ENCODE results near the gene CACNA2D2. TPM values are rescaled to one million over a fixed set of nuclear protein-coding genes. Genes with fewer than 3 reads are reported as not detected.

The CACNA2D2 gene
- total RNA-seq, 1 experiment from 2014 or later = 27.7 TPM

DNA sequence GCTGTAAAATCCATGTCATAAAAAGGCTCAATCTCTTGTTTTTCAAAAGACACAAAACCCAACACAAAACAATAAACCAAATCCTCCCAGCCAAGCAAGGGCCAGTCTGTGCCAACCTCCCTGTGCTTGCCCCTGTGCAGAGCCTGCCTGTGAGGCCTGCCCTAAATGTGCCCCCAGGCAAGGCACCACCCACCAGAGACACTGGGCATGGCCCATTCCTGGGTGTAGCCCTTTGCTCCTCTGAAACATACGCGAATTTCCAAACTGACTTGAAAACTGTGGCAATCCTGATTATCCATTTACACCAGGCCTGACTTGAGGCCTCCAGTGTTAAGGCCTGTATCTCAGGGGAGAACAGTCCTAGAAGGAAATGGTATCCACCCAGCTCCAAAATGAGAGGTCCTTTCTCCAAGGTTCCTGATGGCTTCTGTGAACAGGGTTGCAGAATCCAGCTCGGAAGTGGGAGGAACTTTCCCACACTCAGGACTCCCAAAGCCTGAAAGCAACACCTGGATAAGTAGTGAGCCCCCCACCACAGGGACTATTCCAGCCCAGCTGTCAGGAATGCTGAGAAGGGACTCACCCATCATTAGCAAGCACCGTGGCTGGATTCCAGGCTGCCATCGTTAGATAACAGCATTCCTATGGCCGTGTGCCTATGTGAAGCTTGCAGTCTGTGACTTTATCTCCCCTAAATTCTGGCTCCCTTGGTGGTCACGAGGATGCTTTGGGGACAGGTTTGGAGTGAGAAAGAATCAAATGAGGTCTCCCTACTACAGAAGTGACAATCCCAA lies 61.8 kb downstream of the CACNA2D2 start:
- H2AK5ac ChIP-seq (ENCODE audit: insufficient read length, low read length) = no peak overlapping the region
- H3K27ac ChIP-seq (ENCODE audit: insufficient read length, low read depth, low read length) = no peak overlapping the region
- no peaks in the 10 kb centered on the region for H3K4me1 ChIP-seq (ENCODE audit: insufficient read depth, low read length)
- no peak overlapping the region for H2AFZ ChIP-seq (ENCODE audit: low read length)
- H2BK20ac ChIP-seq (ENCODE audit: low read depth, low read length, poor library complexity, severe bottlenecking) = no peak overlapping the region
- no peak overlapping the region for H3K14ac ChIP-seq (ENCODE audit: insufficient read depth, low read length)
- H4K8ac ChIP-seq (replicated peaks; ENCODE audit: insufficient read length, low read depth, low read length) = no peak overlapping the region
- H3K27ac Mint-ChIP-seq = peak overlapping the region in 1 of 3 experiments; percentile 19; a peak in 1 of 7 replicates
- H3K4ac ChIP-seq (ENCODE audit: low read depth, low read length) = no peak overlapping the region
- no peak overlapping the region for H4K91ac ChIP-seq (ENCODE audit: insufficient read length, low read depth, low read length)
- no peak overlapping the region for H2BK12ac ChIP-seq (ENCODE audit: insufficient read length, low read depth, low read length)
- DNase-seq = no peak
- no peak overlapping the region for H2BK15ac ChIP-seq (ENCODE audit: low read depth, low read length)
- H3T11ph ChIP-seq (ENCODE audit: low read length) = no peak overlapping the region
- no peaks in the 10 kb centered on the region for H3K36me3 Mint-ChIP-seq (ENCODE audit: insufficient read depth in 1 of 3, low read depth in 3 of 3)
- H3K4me2 ChIP-seq (ENCODE audit: insufficient read depth, insufficient read length, low read length) = no peak overlapping the region
- no peak overlapping the region for H3K18ac ChIP-seq (ENCODE audit: insufficient read length, low read depth, low read length)
- H3K9me3 Mint-ChIP-seq = no peaks in the 10 kb centered on the region
- no peaks in the 10 kb centered on the region for H3K23me2 ChIP-seq (ENCODE audit: insufficient read length, low read depth, low read length, poor library complexity, severe bottlenecking)
- no peak overlapping the region; a peak in 1 of 5 replicates for H3K4me3 Mint-ChIP-seq
- TF ChIP-seq, protein P1, sequence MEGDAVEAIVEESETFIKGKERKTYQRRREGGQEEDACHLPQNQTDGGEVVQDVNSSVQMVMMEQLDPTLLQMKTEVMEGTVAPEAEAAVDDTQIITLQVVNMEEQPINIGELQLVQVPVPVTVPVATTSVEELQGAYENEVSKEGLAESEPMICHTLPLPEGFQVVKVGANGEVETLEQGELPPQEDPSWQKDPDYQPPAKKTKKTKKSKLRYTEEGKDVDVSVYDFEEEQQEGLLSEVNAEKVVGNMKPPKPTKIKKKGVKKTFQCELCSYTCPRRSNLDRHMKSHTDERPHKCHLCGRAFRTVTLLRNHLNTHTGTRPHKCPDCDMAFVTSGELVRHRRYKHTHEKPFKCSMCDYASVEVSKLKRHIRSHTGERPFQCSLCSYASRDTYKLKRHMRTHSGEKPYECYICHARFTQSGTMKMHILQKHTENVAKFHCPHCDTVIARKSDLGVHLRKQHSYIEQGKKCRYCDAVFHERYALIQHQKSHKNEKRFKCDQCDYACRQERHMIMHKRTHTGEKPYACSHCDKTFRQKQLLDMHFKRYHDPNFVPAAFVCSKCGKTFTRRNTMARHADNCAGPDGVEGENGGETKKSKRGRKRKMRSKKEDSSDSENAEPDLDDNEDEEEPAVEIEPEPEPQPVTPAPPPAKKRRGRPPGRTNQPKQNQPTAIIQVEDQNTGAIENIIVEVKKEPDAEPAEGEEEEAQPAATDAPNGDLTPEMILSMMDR (conservative IDR thresholded peaks at IDR 0.05) = no peak
- H3K4me1 Mint-ChIP-seq = peaks cover 11 to 15% of the 10 kb centered on the region in 2 experiments
- H3K9ac ChIP-seq (ENCODE audit: extremely low read depth, insufficient read length, low read length) = no peak overlapping the region
- H2BK120ac ChIP-seq (ENCODE audit: low read depth, low read length, poor library complexity, severe bottlenecking) = no peak overlapping the region
- no peaks in the 10 kb centered on the region for H4K20me1 ChIP-seq (ENCODE audit: control insufficient read depth, insufficient read depth, insufficient read length)
- no peak overlapping the region for H4K5ac ChIP-seq (ENCODE audit: insufficient read length, low read depth, low read length)
- no peaks in the 10 kb centered on the region for H3K27me3 Mint-ChIP-seq (ENCODE audit: low read depth)
- H3K23ac ChIP-seq (ENCODE audit: insufficient read length, low read depth, low read length) = no peak overlapping the region
- WGBS (ENCODE audit: extremely low coverage, insufficient read length, low lambda C conversion rate) = no CpG with 5 or more reads among the region's 7 CpGs
- H3K9me3 ChIP-seq (ENCODE audit: control insufficient read depth, low read depth, low read length) = no peaks in the 10 kb centered on the region
- no peaks in the 10 kb centered on the region for H3K79me2 ChIP-seq (ENCODE audit: insufficient read depth, low read length)
- no peak overlapping the region for H3K56ac ChIP-seq (ENCODE audit: insufficient read length, low read depth, low read length)
- no peaks in the 10 kb centered on the region for H3K79me1 ChIP-seq (ENCODE audit: insufficient read depth, low read depth, low read length, poor library complexity, severe bottlenecking)
- H2BK5ac ChIP-seq (ENCODE audit: insufficient read length, low read length) = no peak overlapping the region
- no peaks in the 10 kb centered on the region for H3K27me3 ChIP-seq (ENCODE audit: insufficient read depth, low read length)
